GM18951 (cell line): ENCODE data around the gene UNC93B1.

Experiments
- POLR2A ChIP-seq: IDR thresholded peaks from 4 replicates; pipeline ENCODE4 v1.6.1; 2011; ENCODE audit warnings: mild to moderate bottlenecking; ENCODE audit not compliant: insufficient read length, insufficient read depth; ENCODE audit errors: extremely low read depth
- in situ Hi-C: fragments of 300-500 bp; cut with MboI; formaldehyde crosslinking; loops from one replicate; pipeline ENCODE4 v1.12.0; 2022; ENCODE audit warnings: low sequenced_read_pairs, mixed read lengths, inconsistent platforms; ENCODE audit not compliant: unreplicated experiment

The UNC93B1 gene

DNA sequence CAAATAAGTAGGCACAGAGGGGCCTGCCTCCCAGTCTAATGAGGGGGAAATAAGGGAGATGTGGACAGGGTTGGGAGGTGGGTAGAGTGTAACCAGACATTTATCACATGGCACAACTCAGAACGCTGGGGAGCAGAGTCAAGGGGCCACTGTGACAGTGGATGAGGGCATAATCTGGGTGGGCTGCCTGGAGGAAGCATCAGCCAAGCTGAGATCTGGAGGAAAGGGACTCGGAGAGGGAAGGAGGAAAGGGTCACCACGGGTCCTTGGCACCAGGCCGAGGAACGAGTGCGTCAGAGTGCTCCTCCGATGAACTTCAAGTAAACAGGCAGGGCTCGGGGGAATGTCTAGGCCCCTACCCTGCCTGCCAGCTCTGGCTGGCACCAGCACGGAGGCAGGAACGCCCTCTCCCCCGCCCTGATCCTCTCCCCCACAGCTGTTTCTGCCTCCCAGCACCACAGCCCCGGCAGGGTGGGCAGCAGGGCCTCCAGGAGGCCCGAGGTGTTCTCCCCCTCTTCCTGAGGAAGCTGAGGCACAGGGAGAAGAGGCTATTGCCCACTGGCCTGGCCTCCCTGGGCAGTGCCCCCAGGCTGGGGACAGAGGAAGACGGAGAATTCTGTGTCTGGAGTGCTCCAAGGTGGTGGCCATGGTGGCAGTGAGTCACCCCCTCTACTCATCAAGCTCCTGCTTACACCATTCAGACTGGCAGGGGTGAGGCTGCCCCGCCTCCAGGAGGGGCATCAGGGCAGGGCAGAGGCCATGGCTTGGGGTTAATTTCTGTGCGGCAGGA is 10.5 kb upstream of the UNC93B1 start:
- in situ Hi-C loops = no loop called here
- TF ChIP-seq POLR2A = no peak

DNA sequence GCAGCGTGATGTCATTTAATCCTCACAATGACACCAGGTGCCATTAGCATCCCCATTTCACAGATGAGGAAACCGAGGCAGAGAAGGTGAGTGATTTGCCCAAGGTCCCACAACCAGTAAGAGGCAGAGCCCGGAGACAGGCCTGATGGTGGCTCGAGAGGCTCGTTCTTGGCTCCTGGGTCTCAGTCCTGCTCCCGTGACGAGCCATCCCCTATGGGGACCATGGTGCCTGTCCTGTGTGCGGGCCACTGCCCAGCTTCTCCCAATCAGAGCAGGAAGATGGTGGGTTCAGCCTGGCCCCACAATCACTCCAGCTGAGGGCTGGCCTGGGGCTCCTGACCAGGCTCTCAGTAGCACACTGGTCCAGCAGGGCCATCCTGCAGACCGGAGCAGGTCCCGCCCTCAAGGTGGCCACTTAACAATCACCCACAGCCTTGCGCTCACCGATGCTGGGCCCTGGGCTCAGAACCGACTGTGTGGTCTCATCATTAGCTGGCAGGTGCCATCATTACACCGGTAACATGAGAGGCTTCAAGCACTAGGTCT is 9.8 kb upstream of the UNC93B1 start:
- in situ Hi-C loops = no loop called here
- TF ChIP-seq POLR2A = no peak

DNA sequence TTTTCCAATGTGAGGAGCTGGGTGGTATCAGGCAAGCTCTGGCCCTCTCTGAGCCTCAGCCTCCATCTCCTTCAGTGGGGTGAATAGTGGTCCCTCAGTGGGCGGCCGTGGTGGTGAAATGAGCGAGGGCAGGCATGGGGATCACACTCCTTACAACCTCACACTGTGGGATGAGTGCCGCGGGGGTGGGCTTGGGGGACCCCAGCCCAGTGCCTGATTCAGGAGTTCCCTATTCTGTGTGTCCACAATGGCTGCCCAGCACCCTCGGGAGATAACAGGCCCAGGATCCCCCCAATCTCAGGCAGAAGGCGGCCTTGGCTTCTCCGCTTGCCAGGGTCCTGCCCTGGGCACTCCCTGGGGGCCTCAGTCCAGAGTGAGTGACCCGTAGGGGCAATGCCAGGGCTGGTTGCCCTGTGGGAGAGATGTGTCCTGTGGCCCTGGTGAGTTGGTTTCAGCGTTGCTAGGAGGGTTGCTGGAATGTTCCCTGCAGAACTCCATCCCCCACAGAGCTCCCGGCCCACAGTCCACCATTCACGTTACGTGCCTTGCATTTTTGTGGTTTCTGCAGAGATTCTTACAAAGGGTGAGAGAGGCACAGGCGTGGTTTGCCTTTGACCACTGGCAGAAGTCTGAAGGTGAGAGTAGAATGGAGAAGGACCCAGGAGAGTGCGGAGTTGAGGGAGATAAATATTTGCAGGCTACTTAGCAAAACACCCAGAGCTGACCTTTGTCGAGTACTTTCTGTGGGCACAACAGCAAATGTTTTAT is 9.1 kb upstream of the UNC93B1 start:
- TF ChIP-seq POLR2A = no peak
- in situ Hi-C loops = no loop called here

DNA sequence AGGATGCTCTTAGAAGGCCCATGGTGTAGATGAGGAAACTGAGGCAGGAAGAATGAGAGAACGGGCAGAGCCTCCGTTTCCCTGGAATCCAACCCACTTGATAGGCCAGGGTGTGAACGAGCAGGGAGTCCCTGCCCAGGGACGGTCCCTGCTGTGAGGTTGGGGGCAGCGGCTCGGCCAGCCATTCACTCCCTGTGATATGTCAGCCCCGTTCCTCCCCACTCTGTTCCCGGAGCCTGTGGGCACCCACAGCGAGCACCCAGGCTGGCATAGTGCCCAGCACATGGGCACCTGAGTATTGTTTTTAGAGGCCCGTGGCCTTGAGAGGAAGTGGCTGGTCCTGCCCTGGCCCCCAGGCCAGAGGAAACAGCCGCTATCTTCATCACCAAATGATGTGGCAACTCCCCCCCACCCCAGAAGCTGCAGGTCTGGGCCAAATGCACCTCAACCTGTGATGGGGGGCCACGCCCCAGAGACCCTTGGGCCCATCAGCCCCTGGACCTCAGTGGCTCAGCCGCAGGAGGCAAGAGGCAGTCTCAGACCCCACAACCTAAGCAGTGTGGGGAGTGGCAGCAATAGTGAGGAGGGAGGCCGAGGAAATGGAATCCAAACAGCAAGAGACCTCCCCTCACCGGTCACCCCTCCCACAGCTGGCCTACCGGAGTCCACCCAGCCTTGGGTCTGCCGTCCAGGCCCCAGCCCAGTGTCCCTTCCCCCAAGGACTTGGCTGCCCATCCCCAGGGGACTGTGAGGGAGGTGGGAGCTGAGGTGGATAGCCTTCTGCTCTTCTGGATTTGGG is 8.3 kb upstream of the UNC93B1 start:
- no peak for TF ChIP-seq POLR2A
- in situ Hi-C loops = no loop called here

DNA sequence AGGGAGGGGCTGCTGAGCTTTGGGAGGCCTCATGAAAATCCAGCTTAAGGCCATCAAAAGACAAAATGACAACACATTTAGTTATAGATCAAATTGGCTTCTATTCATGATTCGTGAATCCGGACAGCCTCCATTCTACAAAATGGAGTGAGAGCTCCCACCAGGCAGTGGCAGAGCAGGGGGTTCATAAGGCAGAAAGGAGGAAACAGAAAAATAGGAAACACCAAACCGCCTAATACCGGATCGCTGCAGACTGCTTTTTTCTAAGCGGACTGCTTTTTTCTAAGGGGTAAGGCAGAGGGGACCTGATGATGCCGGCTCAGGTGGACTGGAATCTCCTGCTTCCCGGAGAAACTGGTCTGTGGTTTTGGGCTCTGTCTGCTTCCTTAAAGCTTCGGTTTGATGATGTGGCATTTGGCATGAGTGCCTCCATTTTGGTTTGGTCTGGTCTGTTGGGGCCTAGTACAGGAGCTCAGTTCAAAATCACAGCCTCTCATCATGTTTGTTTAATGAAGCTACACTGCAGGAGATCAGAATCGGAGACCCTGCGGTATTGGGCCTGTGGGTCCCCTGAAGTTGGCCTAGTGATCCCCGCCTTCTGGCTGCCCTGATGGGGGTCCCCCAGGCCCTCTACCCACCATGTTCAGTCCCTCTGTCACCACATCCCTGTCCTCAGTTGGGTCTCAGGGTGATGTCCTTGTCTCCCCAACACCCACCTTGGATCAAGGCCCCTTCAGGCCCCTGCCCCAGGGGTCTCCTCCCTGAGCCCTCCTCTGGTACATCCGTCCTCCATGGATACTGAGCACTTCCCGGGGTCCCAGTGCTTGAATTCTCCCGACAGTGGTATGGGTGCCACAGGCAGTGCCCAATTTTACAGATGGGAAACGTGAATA is 7.4 kb upstream of the UNC93B1 start:
- in situ Hi-C loops = no loop called here
- no peak for TF ChIP-seq POLR2A

DNA sequence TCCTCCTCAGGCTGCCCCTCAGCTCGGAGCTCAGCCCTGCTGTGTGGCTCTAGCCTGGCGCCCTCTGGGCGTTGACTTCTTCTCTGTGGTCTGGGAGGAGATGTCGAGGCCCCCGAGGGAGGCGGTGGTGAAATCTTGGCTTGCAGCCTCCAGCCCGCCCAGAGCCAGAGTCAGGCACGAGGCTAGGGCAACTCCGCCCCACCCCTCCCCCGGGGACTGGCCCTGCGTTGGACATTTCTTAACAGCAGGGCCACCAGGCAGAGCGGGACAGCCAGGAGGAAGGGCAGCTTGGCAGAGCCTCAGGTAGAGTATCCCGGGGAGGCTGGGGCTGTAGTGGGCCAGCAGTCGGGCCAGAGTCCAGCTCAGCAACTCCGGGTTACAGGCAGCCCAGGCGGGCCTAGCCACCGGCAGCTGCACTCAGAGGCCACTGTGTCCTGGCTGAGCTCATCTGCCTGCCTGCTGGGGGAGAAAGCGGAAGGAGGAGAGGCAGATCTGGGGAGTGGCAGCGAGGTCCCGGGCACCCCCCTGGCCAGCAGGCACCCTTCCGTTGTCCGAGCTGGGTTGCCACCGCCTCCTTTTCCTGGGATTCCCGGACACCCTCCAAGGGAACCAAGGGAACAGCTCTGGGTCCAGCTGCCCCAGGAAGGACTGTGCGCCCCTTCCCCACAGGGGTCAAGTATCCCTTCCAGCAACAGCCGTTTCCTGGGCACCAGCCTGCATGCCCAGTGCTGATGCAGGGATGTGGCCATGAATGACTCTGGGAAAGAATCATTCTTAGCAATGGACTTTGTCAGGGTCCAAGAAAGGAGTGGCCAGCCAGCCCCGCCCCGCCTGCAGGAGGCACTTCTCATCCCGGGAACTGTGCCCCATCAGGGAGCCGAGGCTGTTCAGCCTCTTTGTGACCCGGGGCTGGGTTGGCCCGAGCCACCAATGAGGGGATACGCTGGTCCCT is 6.5 kb upstream of the UNC93B1 start, which contains the start of gene ALDH3B1:
ALDH3B1 (plus strand) TSS at position 238 of the 952 bp plus-strand sequence. CDS start 4,971 bp downstream, outside the sequence.
- TF ChIP-seq POLR2A = no peak
- in situ Hi-C loops = no loop called here

DNA sequence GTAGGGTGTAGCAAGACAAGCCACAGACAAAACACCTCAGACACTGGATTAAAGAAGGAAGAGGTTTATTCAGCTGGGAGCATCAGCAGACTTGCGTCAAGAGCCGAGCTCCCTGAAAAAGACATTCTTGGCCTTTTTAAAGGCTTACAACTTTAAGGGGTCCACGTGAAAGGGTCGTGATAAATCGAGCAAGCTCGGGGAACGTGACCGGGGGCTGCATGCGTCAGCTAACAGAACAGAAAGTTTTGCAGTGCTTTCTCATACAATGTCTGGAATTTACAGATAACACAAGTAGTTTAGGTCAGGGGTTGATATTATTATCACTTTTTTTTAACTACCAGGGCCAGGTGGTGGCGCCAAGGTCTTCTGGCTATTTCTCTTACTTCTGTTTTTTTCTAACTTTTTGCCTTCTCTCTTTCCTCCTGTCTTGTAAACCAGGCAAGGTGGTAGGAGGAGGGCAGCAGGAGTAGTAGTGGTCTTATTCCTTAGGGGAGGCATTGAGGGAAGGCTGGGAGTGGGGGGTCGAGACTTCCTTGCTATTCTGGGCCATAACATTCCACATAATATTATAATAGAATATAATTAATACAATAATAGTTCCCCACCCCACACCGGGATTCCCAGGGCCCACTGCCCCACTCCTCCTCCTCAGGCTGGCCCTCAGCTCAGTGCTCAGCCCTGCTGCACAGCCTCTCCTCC is 5.6 kb upstream of the UNC93B1 start:
- in situ Hi-C loops = no loop called here
- TF ChIP-seq POLR2A = no peak

DNA sequence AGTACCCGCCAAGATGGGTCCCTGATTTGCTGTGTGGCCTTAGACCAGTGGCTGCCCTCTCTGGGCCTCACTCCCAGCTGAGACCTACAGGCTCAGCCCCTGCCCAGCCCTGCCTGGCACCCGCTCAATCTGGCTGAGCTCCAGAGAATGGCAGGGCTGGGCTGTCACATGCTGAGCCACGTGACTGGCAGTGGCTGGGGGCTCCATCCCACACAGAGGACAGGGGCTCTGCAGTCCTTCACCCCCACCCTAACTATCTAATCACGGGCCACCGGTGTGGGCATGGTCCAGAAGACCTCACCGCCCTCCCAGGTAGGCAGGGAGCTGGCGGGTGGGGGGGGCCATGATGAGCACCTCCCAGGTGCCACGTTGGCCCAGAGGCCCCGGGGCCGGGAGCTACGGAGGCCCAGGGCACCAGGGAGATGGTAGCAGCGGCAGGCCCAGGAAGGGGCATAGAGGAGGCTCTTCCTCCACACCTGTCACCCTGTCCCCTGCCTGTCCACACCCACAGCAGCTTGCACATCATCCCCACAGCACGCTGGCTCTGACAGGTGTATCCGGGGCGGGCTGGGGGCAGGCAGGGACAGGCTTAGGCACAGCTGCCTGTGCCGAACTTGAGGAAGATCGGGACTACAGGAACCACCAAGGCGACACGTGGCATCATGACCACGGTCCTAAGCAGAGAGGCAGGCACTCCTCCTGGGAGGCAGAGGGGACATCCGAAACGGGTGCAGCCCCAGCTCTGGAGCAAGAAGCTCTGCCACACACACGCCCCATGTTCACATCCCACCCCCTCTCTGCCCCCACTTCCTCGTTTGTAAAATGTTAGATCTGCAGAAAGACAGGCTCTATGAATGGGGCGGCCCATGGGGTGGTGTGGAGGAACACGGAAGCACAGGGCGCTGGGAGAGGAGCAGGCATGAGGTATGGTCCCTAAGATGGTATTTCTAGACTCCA is 4.8 kb upstream of the UNC93B1 start:
- no peak for TF ChIP-seq POLR2A
- in situ Hi-C loops = no loop called here

DNA sequence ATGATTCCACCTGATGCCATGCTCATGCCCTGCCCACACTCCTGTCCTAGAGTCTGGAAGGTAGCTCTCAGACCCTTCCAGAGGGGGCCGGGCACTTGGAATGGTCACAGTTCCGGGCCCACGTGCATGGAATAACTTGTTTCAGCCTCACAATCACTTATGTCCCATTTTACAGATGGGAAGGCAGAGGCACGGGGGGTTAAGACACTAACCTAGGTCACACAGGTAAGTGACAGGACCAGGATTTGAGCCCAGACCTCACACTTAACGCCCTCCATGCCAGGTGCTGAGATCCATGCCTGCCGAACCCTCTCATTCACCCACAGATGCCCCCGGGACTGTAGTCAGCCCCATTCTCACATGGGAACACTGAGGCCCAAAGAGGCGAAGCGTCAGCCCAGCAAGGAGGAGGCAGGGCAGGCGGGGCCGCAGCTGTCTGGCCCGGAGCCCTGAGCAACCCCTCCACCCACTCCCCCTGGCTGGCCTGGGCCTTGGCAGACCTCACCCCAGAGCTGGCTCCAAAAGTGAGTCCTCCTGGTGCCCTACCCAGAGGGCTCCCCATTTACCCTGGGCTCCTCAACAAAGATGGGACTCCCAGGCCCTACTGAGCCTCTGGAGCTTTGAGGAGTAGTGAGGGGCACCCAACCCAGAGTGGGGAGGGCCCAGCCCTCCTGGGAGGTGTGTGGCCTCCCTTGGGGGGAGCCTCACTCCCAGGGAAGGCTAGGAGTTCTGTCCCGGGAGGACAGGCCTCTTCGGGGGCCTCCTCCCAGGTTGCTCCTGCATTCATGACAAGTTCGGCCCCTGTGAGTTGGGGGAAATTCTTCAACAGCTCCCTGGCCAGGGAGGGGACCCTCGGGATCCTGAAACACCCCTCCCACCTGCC is 3.8 kb upstream of the UNC93B1 start:
- in situ Hi-C loops = no loop called here
- no peak for TF ChIP-seq POLR2A
